ENCODE measurements around the gene EIF2S2.

EIF2S2 gene

GRCh38 chr20:34061695-34062094, 50.3 kb downstream of the EIF2S2 start:
- no peak for DNase-seq

- DNase-seq = no peak
These were observed 51.1 kb downstream of the EIF2S2 start for GRCh38 chr20:34060970-34061369.

GRCh38 chr20:34058831-34059230, 53.2 kb downstream of the EIF2S2 start:
- no peak for DNase-seq

- DNase-seq = no peak
These were observed 56.8 kb downstream of the EIF2S2 start for GRCh38 chr20:34055290-34055689.

GRCh38 chr20:34052414-34052813, 59.6 kb downstream of the EIF2S2 start:
- no peak for DNase-seq

GRCh38 chr20:34049897-34050695, 61.9 kb downstream of the EIF2S2 start:
- DNase-seq = no peak

GRCh38 chr20:34049389-34049788, 62.7 kb downstream of the EIF2S2 start:
- DNase-seq = no peak

- DNase-seq = no peak
These were observed 64.1 kb downstream of the EIF2S2 start for GRCh38 chr20:34047917-34048316.

- DNase-seq = no peak
These were observed 64.9 kb downstream of the EIF2S2 start for GRCh38 chr20:34047010-34047687.

- DNase-seq = no peak
These were observed 65.9 kb downstream of the EIF2S2 start for GRCh38 chr20:34045930-34046725.

GRCh38 chr20:34045294-34045693, 66.7 kb downstream of the EIF2S2 start:
- no peak for DNase-seq

GRCh38 chr20:34043025-34043424, 69.0 kb downstream of the EIF2S2 start:
- no peak for DNase-seq

GRCh38 chr20:34042262-34042661, 69.8 kb downstream of the EIF2S2 start:
- DNase-seq = no peak

GRCh38 chr20:34041226-34041625, 70.8 kb downstream of the EIF2S2 start:
- DNase-seq = no peak

GRCh38 chr20:34040300-34040995, 71.6 kb downstream of the EIF2S2 start:
- no peak for DNase-seq
